ENCODE results near the gene SLC44A2.
"Not testable (repeated sequence)": the region's sequence is repeated elsewhere in the genome, so short reads cannot be mapped to it uniquely, and the experiment has no call there.

SLC44A2 gene

DNA sequence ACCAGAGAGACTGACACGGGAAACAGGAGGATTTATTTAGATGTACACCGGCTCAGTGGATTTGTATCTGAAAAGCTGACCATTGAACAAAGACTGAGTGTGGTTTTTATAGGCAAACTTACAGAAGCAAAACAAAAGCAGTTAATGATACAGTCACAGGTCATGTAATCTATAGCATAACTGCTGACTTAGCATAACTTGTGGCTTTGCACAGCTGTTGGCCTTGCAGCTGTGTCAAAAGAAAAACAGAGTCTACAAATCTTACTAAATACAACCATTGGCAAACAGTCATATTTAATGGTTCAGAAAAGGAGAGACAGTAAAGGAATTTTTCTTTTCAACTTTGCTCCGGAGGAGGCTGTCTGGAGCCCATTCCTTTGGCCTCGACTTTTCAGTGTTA is 26.5 kb downstream of the SLC44A2 start:
- no peak for DNase-seq (ENCODE audit: low spot score)

DNA sequence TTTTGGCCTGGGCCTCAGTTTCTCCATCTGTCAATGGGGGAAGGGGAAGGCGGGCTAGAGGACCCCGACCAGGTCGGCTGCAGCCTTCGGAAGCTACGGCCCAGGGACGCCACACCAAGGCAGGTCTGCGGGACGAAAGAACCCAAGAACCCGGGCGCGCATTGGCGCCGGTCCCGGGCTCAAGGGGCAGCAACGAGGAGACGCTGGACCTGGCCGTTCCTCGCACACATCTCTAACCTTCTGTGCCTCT is 28.1 kb downstream of the SLC44A2 start:
- no peak for DNase-seq (ENCODE audit: low spot score)

DNA sequence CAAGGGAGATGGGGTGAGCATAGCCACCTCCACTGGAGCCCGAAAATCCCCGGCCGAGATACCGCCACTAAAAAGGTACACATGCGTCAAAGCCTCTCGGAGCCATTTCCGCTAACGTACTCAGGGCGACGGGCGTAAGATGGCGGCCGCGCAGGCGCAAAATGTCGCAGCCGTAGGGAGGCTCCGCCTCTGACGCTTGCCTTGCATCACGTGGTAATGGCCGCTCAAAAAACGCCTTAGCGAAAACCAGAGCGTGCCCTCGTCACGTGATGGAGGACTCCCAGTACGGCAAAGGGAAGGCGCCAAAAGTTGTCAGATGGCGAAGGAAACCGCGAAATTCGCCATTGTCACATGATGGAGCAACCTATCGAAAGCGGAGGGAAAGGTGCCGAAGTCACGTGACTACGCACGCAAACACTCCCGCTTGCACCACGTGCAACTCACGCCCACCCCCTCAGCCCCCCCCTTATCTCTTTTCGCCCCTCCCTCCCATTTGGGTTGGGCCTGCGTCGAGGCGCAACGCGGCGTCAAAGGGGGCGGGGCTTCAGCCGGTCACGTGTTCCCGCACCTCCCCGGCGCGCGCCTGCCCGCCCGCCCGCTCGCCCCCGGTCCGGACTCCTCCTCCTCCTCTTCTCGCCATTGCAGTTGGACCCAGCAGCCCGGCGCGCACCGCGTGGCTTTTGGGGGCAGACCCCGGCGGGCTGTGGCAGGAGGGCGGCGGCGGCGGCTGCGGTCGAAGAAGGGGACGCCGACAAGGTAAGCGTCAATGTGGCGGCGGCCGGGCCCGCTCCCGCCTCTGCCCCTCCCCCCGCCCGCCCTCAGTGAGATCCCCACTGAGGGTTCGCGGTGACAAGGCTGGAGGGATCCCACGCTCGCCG is 28.6 kb downstream of the SLC44A2 start, which contains the start of gene ILF3:
Gene ILF3, plus strand, starts transcription at position 615 of the 878 bp plus-strand sequence. CDS start 16,260 bp downstream, outside the sequence.
- DNase-seq (ENCODE audit: low spot score), result peak; percentile 98

DNA sequence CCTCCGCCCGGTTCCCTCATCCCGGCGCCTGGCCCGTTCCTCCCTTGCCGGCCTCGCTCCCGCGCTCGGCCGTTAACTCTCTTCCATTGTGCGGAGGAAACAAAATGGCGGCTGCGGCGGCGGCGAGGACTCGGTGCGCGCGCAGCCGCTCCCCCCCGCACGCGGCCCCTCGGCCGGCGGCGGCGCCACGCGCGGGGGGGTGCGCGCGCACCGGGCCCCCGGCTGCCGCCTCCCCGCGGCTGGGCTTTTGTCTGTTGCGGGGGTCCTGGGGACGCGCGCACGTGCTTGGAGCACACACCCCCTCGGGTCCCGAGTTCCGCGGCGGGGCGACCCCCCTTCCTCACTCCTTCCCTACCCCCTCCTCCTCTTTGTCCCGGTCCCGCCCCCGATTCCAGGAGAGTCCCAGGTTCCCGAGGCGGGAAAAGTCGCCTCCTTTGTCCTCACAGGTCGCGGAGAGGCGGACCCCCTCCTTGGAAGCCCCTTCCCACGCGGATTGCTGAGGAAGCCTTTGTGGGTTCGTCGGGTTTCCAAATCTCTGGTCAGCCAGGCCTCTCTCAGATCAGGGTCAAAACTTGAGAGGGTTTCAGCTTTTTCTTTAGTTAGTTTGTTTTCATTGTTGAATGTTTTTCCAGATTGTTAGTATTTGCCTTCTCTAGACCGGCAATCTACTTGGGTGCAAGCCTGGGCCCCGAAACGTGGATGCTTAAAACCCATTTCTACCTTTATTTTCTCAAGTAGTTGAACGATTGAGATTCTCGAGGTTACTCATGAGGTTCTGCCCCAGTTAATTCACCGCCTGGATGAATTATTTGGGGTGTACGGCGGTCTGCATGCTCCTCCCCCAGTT is 29.5 kb downstream of the SLC44A2 start:
- DNase-seq (ENCODE audit: low spot score), result peak; percentile 90

DNA sequence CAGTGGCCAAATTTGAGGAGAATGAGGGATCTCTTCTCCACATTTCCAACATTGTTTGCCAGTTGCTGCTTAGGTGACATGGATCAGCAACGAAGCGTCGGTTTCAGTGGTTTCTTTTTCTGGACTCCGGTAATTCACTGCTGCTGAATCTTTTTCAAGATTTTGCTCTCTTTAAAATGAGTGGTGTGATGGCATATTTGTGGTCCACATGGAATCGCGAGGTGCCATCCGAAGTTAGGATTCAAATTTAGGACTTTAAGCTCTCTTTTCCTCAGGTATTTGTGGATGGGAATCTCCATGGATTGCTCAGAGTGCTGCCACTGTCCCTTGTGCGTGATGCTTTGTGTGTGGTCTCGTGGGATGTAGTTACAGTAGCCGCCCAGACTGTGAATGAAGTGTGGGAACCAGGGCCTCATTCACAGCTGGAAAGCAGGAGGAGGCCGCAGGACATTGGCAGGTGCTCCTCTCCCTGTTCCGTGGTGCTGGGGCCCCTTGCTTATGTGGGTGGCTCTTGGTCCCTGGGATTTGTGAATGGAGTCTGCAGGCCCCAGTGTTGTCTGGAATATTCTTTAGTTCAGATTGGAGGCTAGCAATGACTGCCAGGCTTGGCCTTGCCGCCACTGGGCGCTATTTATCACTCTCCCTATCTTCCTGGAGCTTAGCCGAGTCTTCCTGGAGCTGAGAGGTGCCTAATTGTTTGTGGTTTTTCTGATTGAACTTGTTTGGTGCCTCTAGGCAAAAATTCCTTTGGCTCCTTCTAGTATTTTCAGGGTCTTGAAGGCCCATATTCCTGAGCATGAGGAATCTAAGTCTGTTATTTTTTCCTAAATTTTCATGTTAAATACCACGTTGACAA is 30.3 kb downstream of the SLC44A2 start:
- DNase-seq (ENCODE audit: low spot score), result peak; percentile 25

DNA sequence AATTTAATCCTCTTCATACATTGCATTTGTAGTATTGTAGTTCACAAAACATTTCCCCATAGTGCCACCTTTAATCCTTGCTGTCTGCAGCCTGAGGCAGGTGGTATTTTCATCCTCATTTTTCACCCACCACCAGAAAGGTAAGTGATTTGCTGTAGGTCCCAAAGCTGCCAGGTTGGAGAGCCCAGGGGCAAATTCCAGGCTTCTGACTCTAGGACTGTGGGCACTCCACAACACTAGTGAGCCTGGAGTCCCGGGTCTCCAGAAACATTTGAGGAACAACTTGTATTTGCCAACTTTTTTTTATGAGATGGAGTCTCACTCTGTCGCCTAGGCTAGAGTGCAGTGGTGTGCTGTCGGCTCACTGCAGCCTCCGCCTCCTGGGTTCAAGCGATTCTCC is 35.0 kb downstream of the SLC44A2 start:
- no peak for DNase-seq (ENCODE audit: low spot score)

DNA sequence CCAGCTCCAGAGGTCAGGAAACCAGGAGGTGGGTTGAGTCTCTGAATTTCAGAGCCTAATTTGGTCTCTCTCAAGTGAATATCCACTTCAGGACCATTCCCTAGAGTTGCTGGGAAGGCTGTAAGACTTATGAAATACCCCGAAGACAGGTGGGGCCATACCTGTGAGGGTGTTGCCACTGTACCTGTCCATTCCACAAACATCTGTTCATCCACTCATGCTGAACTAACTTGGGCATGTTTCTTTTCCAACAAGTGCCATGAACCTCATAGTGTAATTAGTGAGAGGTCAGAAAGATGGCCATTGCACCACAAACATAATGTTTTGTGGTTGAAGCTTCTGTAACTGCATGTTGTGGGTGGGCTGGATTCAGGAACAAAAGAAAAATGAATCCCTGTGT is 36.6 kb downstream of the SLC44A2 start:
- no peak for DNase-seq (ENCODE audit: low spot score)

DNA sequence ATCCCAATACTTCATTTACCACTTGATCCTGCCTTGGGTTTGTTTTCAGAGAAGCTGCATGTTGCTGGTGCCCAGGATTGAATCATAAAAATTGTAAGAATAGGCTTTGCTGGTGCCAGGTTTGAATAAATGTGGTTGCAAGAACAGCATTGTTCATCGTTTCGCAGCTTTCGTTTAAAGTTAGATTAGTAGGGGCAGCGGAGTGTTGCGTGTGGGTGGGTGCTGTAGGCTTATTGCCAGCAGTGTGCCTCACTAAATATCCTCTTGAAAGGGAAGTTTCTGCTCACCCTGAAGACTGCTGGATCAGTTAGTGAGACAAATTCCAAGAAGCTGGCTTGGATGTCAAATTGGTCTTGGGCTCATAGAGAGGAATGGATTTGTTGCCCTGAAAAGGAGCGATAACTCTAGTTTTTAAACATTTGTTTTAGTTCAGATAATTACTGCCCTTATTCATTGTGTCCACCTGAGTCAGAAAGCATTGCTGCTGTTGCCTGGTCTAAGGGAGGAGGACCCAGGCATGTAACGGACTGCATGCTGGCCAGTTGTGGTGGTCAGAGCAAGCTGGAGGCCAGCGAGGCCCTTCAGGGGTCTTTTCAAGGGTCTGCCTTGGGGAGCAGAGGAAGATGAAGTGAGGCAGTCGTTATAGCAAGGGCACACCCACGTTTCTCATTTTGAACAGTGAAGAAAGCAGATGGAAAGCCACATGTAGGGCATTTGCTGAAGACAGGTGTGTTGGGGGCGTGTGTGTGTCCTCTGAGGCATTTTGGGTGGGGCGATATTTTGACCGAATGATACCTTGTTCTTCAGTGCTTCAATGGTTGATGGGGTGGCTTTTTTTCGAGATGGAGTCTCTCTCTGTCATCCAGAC is 37.3 kb downstream of the SLC44A2 start:
- DNase-seq (ENCODE audit: low spot score), result no peak

DNA sequence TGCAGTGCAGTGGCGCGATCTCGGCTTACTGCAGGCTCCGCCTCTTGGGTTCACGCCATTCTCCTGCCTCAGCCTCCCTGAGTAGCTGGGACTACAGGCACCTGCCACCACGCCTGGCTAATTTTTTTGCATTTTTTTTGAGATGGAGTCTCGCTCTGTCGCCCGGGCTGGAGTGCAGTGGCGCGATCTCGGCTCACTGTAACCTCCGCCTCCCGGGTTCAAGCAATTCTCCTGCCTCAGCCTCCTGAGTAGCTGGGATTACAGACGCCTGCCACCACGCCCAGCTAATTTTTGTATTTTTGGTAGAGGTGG is 37.9 kb downstream of the SLC44A2 start:
- not testable (repeated sequence) for DNase-seq (ENCODE audit: low spot score)

DNA sequence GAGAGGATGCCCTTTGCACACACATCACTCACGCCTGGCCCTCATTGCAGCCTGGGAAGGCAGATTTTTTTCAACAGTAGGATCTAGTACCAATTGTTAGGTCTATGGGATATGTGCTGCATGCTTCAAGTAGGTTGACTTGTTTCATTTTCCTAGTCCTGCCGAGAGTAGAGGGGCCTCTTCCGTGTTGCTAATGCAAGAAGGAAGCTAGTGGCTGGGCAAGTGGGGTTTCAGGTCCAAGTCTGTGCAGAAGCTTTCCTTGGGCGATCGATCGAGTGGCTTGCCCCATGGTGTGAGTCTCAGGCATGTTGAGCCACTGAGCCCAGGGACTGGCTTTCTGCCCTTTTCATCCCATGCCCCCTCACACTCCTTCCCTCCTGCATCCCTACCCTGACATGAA is 42.5 kb downstream of the SLC44A2 start:
- no peak for DNase-seq (ENCODE audit: low spot score)

DNA sequence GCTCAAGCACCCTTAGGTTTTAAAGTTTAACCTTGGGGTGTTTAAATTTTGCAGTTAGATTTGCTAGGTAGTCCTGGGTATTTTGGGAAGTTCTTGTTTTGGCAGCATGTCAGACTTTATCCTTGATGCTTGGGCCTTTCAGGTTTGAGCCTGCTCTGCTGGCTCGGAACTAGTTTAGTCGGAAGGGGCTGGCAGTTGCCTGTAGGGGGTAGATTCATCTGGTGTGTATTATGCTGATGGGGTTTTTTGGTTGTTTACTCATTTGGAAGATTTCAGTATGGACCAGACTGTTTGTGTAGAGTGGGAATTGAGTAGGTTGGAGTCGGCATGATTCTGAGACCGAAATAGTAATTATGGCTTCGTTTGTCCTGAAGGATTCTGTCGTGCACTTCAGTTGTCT is 43.9 kb downstream of the SLC44A2 start:
- DNase-seq (ENCODE audit: low spot score), result no peak

DNA sequence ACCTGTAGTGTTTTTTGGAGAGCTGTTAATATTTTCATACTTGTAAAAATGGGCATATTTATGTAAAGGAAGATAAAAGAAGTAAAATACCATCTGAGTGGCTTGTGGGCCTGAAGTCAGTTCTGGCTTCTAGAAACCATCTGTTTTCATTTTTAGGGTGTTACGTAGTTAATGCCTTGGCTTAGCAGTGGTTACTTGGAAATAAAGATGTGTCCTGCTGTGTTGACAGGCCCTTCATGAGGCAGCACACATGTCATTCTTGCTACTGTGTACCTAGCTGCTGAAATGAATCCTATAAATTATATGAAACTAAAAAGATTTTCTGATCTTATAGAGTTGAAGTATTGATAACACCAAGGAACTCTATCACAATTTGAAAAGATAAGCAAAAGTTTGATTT is 44.8 kb downstream of the SLC44A2 start:
- DNase-seq (ENCODE audit: low spot score), result peak; percentile 79

DNA sequence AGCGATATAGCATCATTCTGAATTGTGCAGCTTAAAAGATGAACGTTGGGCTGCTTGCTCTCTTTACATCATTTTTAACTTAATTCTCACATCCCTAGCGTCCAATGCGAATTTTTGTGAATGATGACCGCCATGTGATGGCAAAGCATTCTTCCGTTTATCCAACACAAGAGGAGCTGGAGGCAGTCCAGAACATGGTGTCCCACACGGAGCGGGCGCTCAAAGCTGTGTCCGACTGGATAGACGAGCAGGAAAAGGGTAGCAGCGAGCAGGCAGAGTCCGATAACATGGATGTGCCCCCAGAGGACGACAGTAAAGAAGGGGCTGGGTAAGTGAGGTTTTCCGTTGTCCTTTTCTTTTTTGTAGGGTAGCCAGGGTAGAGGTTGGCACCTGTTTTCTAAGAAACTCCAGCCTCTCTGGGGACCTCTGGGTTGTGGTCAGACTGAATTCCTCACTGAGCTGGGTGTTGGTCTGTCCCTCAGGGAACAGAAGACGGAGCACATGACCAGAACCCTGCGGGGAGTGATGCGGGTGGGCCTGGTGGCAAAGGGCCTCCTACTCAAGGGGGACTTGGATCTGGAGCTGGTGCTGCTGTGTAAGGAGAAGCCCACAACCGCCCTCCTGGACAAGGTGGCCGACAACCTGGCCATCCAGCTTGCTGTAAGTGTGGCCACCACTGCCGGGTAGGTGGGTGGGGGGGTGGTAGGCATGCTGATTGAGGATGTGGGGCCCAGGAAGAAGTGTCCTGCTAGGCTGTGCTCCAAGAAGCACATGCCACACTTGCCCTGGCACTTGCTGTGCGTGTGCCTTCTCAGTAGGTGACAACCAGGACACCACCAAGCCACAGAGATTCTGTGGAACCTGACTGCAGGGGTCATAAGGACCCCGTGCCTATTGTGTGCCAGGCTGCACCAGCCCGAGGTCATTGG is 45.8 kb downstream of the SLC44A2 start:
- no peak for DNase-seq (ENCODE audit: low spot score)

DNA sequence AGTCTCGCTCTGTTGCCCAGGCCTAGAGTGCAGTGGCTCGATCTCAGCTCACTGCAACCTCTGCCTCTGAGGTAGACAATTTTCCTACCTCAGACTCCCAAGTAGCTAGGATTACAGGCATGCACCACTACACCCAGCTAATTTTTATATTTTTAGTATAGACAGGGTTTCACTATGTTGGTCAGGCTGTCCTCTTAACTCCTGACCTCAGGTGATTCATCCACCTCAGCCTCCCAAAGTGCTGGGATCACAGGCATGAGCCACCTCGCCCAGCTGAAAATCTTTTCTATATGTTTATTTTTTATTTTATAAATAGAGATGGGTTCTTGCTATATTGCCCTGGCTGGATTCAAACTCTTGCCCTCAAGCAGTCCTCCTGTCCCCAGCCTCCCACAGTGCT is 46.6 kb downstream of the SLC44A2 start:
- DNase-seq (ENCODE audit: low spot score), result not testable (repeated sequence)

DNA sequence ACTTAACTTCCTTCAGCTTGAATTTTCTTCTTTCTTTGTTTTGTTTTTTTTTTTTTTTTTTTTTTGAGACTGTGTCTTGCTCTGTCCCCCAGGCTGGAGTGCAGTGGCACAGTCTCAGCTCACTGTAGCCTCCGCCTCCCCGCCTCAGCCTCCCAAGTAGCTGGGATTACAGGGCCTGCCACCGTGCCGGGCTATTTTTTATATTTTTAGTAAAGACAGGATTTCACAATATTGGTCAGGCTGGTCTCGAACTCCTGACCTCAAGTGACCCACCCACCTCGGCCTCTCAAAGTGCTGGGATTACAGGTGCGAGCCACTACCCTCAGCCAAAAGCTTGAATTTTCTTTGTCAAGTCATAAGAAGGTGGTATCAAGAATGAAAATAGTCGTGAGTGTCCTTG is 49.9 kb downstream of the SLC44A2 start:
- not testable (repeated sequence) for DNase-seq (ENCODE audit: low spot score)

DNA sequence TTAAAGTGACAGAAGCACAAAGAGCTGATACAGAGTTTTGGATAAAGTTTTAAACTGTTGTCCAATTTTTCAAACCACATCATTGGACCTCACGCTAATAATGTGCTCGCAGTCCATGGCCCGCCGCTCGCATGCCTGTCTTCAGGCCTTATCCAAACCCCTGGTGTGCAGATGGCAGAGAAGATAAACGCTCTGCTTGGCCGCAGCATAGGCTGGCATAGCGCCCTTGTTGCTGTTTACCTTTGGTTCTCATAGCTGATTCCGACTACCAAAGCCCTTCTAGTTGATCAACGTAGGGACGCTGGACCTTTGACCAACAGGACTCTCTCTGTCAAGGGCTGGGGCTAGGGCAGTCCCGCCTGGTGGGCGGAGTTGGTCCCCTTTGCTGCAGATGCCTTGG is 52.4 kb downstream of the SLC44A2 start:
- no peak for DNase-seq (ENCODE audit: low spot score)

DNA sequence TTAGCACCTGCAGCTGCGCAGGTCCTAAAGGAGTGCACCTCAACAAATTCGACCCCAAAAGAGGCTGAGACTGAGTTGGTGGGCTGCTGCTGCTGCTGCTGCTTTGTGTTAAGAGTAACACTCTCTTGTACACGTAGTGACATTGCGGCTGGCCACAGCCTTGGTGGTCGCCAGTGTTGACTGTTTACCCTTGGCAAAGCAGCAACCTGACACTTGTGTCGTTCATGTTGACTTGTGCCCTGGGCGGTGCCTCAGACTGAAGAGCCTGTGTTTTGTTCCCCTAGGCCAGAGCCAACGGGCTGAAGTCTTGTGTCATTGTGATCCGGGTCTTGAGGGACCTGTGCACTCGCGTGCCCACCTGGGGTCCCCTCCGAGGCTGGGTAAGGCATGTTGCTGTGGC is 53.5 kb downstream of the SLC44A2 start:
- no peak for DNase-seq (ENCODE audit: low spot score)

DNA sequence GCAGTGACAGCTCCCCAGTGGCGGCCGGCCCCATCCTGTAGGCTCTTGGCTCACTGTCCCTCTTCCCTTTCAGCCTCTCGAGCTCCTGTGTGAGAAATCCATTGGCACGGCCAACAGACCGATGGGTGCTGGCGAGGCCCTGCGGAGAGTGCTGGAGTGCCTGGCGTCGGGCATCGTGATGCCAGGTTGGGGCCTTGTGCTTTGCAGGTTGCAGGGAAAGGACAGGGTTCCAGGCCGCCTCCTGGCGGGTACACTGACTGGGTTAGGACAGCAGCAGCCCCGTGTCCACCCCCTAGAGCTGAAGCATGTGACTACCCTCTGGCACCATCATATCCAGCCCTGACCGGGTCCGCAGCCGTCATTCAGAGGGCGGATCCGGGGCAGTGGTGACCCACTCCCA is 54.4 kb downstream of the SLC44A2 start:
- DNase-seq (ENCODE audit: low spot score), result no peak

DNA sequence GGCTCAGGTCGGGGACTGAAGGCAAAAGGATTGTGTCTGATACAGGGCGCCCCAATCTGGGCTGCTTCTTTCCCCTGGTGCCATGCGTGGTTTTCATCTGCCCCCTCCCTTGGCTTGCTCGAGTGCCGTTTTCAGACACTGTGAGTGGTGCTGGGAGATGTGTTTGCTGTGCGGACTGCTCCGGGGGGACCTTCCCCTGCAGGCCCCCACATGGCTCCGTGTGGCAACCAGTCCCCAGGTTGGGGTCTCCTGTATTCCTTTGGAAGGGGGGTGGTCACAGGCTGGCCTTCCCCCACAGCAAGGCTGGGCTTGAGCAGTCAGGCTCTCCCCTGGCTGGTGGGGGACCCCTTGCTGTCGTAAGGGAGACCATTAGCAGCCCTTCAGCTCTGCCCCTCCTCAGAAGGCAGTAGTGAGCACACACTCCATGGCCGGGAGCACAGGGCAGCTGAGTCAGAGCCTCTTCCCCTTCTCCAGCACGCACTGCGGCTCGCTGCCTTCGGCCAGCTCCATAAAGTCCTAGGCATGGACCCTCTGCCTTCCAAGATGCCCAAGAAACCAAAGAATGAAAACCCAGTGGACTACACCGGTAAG is 55.3 kb downstream of the SLC44A2 start:
- no peak for DNase-seq (ENCODE audit: low spot score)

DNA sequence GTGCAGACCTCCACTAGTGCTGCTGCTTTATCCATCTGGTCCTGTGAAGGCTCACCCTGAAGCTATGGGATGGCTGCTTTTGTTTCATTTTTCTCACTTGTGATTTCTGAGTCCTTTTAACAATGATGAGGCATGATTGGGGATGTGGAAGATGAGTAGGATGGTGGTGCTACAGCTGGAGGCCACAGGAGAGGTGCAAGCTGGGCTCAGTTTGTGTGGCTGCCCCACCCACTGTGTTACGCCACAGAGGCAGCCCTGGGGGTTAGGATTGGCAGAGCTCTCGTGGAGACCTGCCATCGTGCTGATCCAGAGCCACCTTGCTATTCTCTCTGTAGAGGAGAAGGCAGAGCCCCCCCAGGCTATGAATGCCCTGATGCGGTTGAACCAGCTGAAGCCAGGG is 56.3 kb downstream of the SLC44A2 start:
- no peak for DNase-seq (ENCODE audit: low spot score)

Data from AG08395 (cell line).